HG02943 (cell line): ENCODE data around the gene BTBD18.

Experiments
- ATAC-seq: cut with Tn5 transposase; IDR thresholded peaks from one replicate; pipeline ENCODE4 v1.9.1; 2021; ENCODE audit warnings: mild to moderate bottlenecking, low read depth, moderate library complexity; ENCODE audit not compliant: unreplicated experiment

The BTBD18 gene

GRCh38 chr11:57776031-57776521 lies 24.5 kb upstream of the BTBD18 start:
- no peak for ATAC-seq

GRCh38 chr11:57775491-57775890 lies 23.9 kb upstream of the BTBD18 start:
- ATAC-seq = no peak

GRCh38 chr11:57773026-57773598 lies 21.5 kb upstream of the BTBD18 start:
- ATAC-seq = no peak

- no peak for ATAC-seq
Observed at GRCh38 chr11:57772562-57772961, 20.9 kb upstream of the BTBD18 start.

- ATAC-seq = no peak
Observed at GRCh38 chr11:57771365-57771764, 19.7 kb upstream of the BTBD18 start.

- no peak for ATAC-seq
Observed at GRCh38 chr11:57770793-57771192, 19.2 kb upstream of the BTBD18 start.

- no peak for ATAC-seq
Observed at GRCh38 chr11:57764972-57765371, 13.4 kb upstream of the BTBD18 start.

- ATAC-seq = no peak
Observed at GRCh38 chr11:57764566-57764965, 12.9 kb upstream of the BTBD18 start.

GRCh38 chr11:57764021-57764420 lies 12.4 kb upstream of the BTBD18 start:
- ATAC-seq = no peak

GRCh38 chr11:57763568-57763967 lies 11.9 kb upstream of the BTBD18 start:
- ATAC-seq = no peak

- no peak for ATAC-seq
Observed at GRCh38 chr11:57762235-57762861, 10.7 kb upstream of the BTBD18 start.

GRCh38 chr11:57761301-57762234 lies 9.9 kb upstream of the BTBD18 start, which contains the start of gene CTNND1:
Gene CTNND1 (plus strand): TSS chr11:57761802. CDS start chr11:57791479, 29,677 bp downstream.
- ATAC-seq = peak; percentile 92

- no peak for ATAC-seq
Observed at GRCh38 chr11:57758174-57758573, 6.6 kb upstream of the BTBD18 start.

- no peak for ATAC-seq
Observed at GRCh38 chr11:57752954-57753353, 1.3 kb upstream of the BTBD18 start.

GRCh38 chr11:57751176-57751575 lies 443 bp downstream of the BTBD18 start:
- ATAC-seq = no peak

- no peak for ATAC-seq
Observed at GRCh38 chr11:57746920-57747319, 4.7 kb downstream of the BTBD18 start.

GRCh38 chr11:57745206-57745605 lies 6.4 kb downstream of the BTBD18 start:
- no peak for ATAC-seq

- no peak for ATAC-seq
Observed at GRCh38 chr11:57744357-57744756, 7.3 kb downstream of the BTBD18 start.

GRCh38 chr11:57742087-57742452 lies 9.5 kb downstream of the BTBD18 start:
- ATAC-seq = no peak

- peak; percentile 86 for ATAC-seq
Observed at GRCh38 chr11:57741132-57742086, 10.2 kb downstream of the BTBD18 start, which contains the start of gene SELENOH. Gene SELENOH (plus strand): TSS chr11:57741491. CDS start chr11:57741596, 105 bp downstream.
